Activated CD4-positive, alpha-beta memory T cell treated with anti-CD3 and anti-CD28 coated beads for 36 hours (primary cell): Measurements from ENCODE around the gene CLNK. TPM values are rescaled to one million over a fixed set of nuclear protein-coding genes. Genes with fewer than 3 reads are reported as not detected.

Experiments
- CTCF ChIA-PET: fragments of 350-600 bp; sonication (Branson Sonifier 250); formaldehyde crosslinking; loops from one replicate; lab custom pipeline; 2021; ENCODE audit warnings: antibody characterized with exemption, inconsistent platforms; lab: Charles Lee
- POLR2A ChIA-PET: fragments of 350-600 bp; sonication (Branson Sonifier 250); formaldehyde crosslinking; loops from one replicate; lab custom pipeline; 2021; ENCODE audit warnings: antibody characterized with exemption; lab: Charles Lee
- DNase-seq: peaks from one replicate; pipeline ENCODE4 v3.0.0-alpha.2; 2020
- H3K27ac Mint-ChIP-seq: one replicate; pipeline ENCODE4 v1.8.0; 2021; ENCODE audit warnings: mixed read lengths
- H3K27me3 Mint-ChIP-seq: one replicate; pipeline ENCODE4 v1.8.0; 2021; ENCODE audit warnings: mixed read lengths
- H3K36me3 Mint-ChIP-seq: one replicate; pipeline ENCODE4 v1.8.0; 2021; ENCODE audit warnings: mixed read lengths
- H3K4me1 Mint-ChIP-seq: one replicate; pipeline ENCODE4 v1.8.0; 2021; ENCODE audit warnings: low read depth, mixed read lengths
- H3K4me3 Mint-ChIP-seq: one replicate; pipeline ENCODE4 v1.8.0; 2021; ENCODE audit warnings: mild to moderate bottlenecking, mixed read lengths
- H3K9me3 Mint-ChIP-seq: one replicate; pipeline ENCODE4 v1.8.0; 2021; ENCODE audit warnings: mixed read lengths
- intact Hi-C: fragments of 100-400 bp; cut with micrococcal nuclease; formaldehyde crosslinking; loops from one replicate; pipeline ENCODE4 v1.15.1; 2023
- total RNA-seq, 2 experiments: library from RNA; stranded (reverse); gene quantifications; one replicate each; pipeline ENCODE4 v1.2.3, GENCODE V29; 2021

Gene CLNK
- total RNA-seq, 2 experiments from 2014 or later, result not detected

- POLR2A ChIA-PET, result no interaction called here
- intact Hi-C loops, result no loop called here
- H3K36me3 Mint-ChIP-seq, result no peaks in the 10 kb centered on the region
Measured at GRCh38 chr4:10722957-10723356, 38.4 kb upstream of the CLNK start.

GRCh38 chr4:10721616-10722015, 37.0 kb upstream of the CLNK start:
- Mint-ChIP-seq H3K27me3 (peaks cover 9% of the 10 kb centered on the region), H3K27ac (no peak overlapping the region), H3K9me3 (no peaks in the 10 kb centered on the region), H3K4me3 (no peak overlapping the region), H3K4me1 (peaks cover 7% of the 10 kb centered on the region), H3K36me3 (no peaks in the 10 kb centered on the region)
- no peak for DNase-seq
- CTCF ChIA-PET, result no interaction called here
- POLR2A ChIA-PET, result no interaction called here
- intact Hi-C loops, result no loop called here

More at GRCh38 chr4:10722957-10723356, 38.4 kb upstream of the CLNK start:
- Mint-ChIP-seq H3K4me1 (peaks cover 13% of the 10 kb centered on the region), H3K27ac (no peak overlapping the region), H3K27me3 (peaks cover 8% of the 10 kb centered on the region), H3K4me3 (no peak overlapping the region), H3K9me3 (no peaks in the 10 kb centered on the region)
- DNase-seq, result no peak
- CTCF ChIA-PET, result no interaction called here

GRCh38 chr4:10716163-10716562, 31.6 kb upstream of the CLNK start:
- intact Hi-C loops, result loop anchor here (5.0 kb wide), 1 partner anchor 59 kb away; no protein-coding TSS in a partner anchor
- no peak overlapping the region for H3K27ac Mint-ChIP-seq
- H3K27me3 Mint-ChIP-seq, result peaks cover 12% of the 10 kb centered on the region
- ChIA-PET CTCF (no interaction called here), POLR2A (no interaction called here)
- no peak overlapping the region for H3K4me3 Mint-ChIP-seq
- DNase-seq, result no peak
- peaks cover 4% of the 10 kb centered on the region for H3K9me3 Mint-ChIP-seq
- H3K4me1 Mint-ChIP-seq, result peaks cover 3% of the 10 kb centered on the region
- no peaks in the 10 kb centered on the region for H3K36me3 Mint-ChIP-seq

GRCh38 chr4:10715696-10716095, 31.1 kb upstream of the CLNK start:
- Mint-ChIP-seq H3K27me3 (peaks cover 12% of the 10 kb centered on the region), H3K4me1 (peaks cover 3% of the 10 kb centered on the region), H3K36me3 (no peaks in the 10 kb centered on the region), H3K9me3 (peaks cover 4% of the 10 kb centered on the region), H3K4me3 (no peak overlapping the region), H3K27ac (no peak overlapping the region)
- intact Hi-C loops, result loop anchor here (5.0 kb wide), 1 partner anchor 58 kb away; no protein-coding TSS in a partner anchor
- CTCF ChIA-PET, result no interaction called here
- POLR2A ChIA-PET, result no interaction called here
- no peak for DNase-seq

GRCh38 chr4:10715135-10715534, 30.6 kb upstream of the CLNK start:
- H3K27me3 Mint-ChIP-seq, result peaks cover 12% of the 10 kb centered on the region
- intact Hi-C loops, result loop anchor here (5.0 kb wide), 1 partner anchor 58 kb away; no protein-coding TSS in a partner anchor
- no peak overlapping the region for H3K27ac Mint-ChIP-seq
- H3K36me3 Mint-ChIP-seq, result no peaks in the 10 kb centered on the region
- no peak for DNase-seq
- POLR2A ChIA-PET, result no interaction called here
- peaks cover 3% of the 10 kb centered on the region for H3K4me1 Mint-ChIP-seq
- H3K9me3 Mint-ChIP-seq, result peaks cover 4% of the 10 kb centered on the region
- CTCF ChIA-PET, result no interaction called here
- no peak overlapping the region for H3K4me3 Mint-ChIP-seq

GRCh38 chr4:10713591-10713990, 29.0 kb upstream of the CLNK start:
- no peaks in the 10 kb centered on the region for H3K4me1 Mint-ChIP-seq
- no peaks in the 10 kb centered on the region for H3K36me3 Mint-ChIP-seq
- H3K9me3 Mint-ChIP-seq, result peaks cover 4% of the 10 kb centered on the region
- no peak overlapping the region for H3K27ac Mint-ChIP-seq
- POLR2A ChIA-PET, result no interaction called here
- H3K4me3 Mint-ChIP-seq, result no peak overlapping the region
- no peak for DNase-seq
- CTCF ChIA-PET, result no interaction called here
- H3K27me3 Mint-ChIP-seq, result peaks cover 7% of the 10 kb centered on the region
- intact Hi-C loops, result no loop called here

- Mint-ChIP-seq H3K4me3 (no peak overlapping the region), H3K9me3 (no peaks in the 10 kb centered on the region), H3K27ac (no peak overlapping the region), H3K36me3 (no peaks in the 10 kb centered on the region), H3K4me1 (no peaks in the 10 kb centered on the region), H3K27me3 (no peaks in the 10 kb centered on the region)
- no peak for DNase-seq
- CTCF ChIA-PET, result no interaction called here
- intact Hi-C loops, result no loop called here
- POLR2A ChIA-PET, result no interaction called here
Measured at GRCh38 chr4:10706236-10706635, 21.7 kb upstream of the CLNK start.

- no peak for DNase-seq
- CTCF ChIA-PET, result no interaction called here
- POLR2A ChIA-PET, result no interaction called here
- H3K4me3 Mint-ChIP-seq, result no peak overlapping the region
- H3K9me3 Mint-ChIP-seq, result no peaks in the 10 kb centered on the region
- H3K27me3 Mint-ChIP-seq, result no peaks in the 10 kb centered on the region
- H3K4me1 Mint-ChIP-seq, result no peaks in the 10 kb centered on the region
- intact Hi-C loops, result no loop called here
- H3K27ac Mint-ChIP-seq, result no peak overlapping the region
- no peaks in the 10 kb centered on the region for H3K36me3 Mint-ChIP-seq
Measured at GRCh38 chr4:10704430-10704810, 19.9 kb upstream of the CLNK start.

- Mint-ChIP-seq H3K27ac (no peak overlapping the region), H3K27me3 (no peaks in the 10 kb centered on the region), H3K4me3 (no peak overlapping the region), H3K9me3 (no peaks in the 10 kb centered on the region), H3K4me1 (no peaks in the 10 kb centered on the region), H3K36me3 (no peaks in the 10 kb centered on the region)
- ChIA-PET POLR2A (no interaction called here), CTCF (no interaction called here)
- intact Hi-C loops, result no loop called here
- no peak for DNase-seq
Measured at GRCh38 chr4:10703766-10704429, 19.3 kb upstream of the CLNK start.

- Mint-ChIP-seq H3K36me3 (no peaks in the 10 kb centered on the region), H3K4me3 (no peak overlapping the region), H3K9me3 (no peaks in the 10 kb centered on the region), H3K27me3 (no peaks in the 10 kb centered on the region), H3K27ac (no peak overlapping the region), H3K4me1 (no peaks in the 10 kb centered on the region)
- POLR2A ChIA-PET, result no interaction called here
- DNase-seq, result no peak
- CTCF ChIA-PET, result no interaction called here
- intact Hi-C loops, result no loop called here
Measured at GRCh38 chr4:10703156-10703555, 18.6 kb upstream of the CLNK start.

- no peak for DNase-seq
- Mint-ChIP-seq H3K27me3 (no peaks in the 10 kb centered on the region), H3K4me1 (no peaks in the 10 kb centered on the region), H3K4me3 (no peak overlapping the region), H3K36me3 (no peaks in the 10 kb centered on the region), H3K9me3 (no peaks in the 10 kb centered on the region), H3K27ac (no peak overlapping the region)
- intact Hi-C loops, result no loop called here
- ChIA-PET CTCF (no interaction called here), POLR2A (no interaction called here)
Measured at GRCh38 chr4:10701702-10702460, 17.3 kb upstream of the CLNK start.

- Mint-ChIP-seq H3K4me3 (no peak overlapping the region), H3K4me1 (no peaks in the 10 kb centered on the region), H3K9me3 (no peaks in the 10 kb centered on the region), H3K27me3 (no peaks in the 10 kb centered on the region), H3K36me3 (no peaks in the 10 kb centered on the region), H3K27ac (no peak overlapping the region)
- ChIA-PET POLR2A (no interaction called here), CTCF (no interaction called here)
- no peak for DNase-seq
- intact Hi-C loops, result no loop called here
Measured at GRCh38 chr4:10701161-10701560, 16.6 kb upstream of the CLNK start.

GRCh38 chr4:10698172-10698571, 13.6 kb upstream of the CLNK start:
- H3K4me1 Mint-ChIP-seq, result no peaks in the 10 kb centered on the region
- ChIA-PET CTCF (no interaction called here), POLR2A (no interaction called here)
- H3K4me3 Mint-ChIP-seq, result no peak overlapping the region
- intact Hi-C loops, result no loop called here
- H3K36me3 Mint-ChIP-seq, result no peaks in the 10 kb centered on the region
- H3K9me3 Mint-ChIP-seq, result peaks cover under 1% of the 10 kb centered on the region
- no peak overlapping the region for H3K27ac Mint-ChIP-seq
- H3K27me3 Mint-ChIP-seq, result no peaks in the 10 kb centered on the region
- DNase-seq, result no peak
